Stimulated activated CD4-positive, alpha-beta T cell treated with anti-CD3 and anti-CD28 coated beads, Interleukin-1b, Interleukin-23, amount 100 ng/mL, for 24 hours (primary cell): ENCODE data around the gene SCTR.

ENCODE experiments used
- DNase-seq, 4 experiments: peaks; one replicate each; pipeline ENCODE4 v3.0.0-alpha.2; 2020; ENCODE audit warnings: low read depth in 4 of 4, low spot score in 1 of 4

SCTR gene

GRCh38 chr2:119523952-119524694 lies at the start of gene SCTR:
Gene SCTR (minus strand): TSS chr2:119524483. CDS start chr2:119524226, 257 bp downstream.
- DNase-seq = no peak

DNA sequence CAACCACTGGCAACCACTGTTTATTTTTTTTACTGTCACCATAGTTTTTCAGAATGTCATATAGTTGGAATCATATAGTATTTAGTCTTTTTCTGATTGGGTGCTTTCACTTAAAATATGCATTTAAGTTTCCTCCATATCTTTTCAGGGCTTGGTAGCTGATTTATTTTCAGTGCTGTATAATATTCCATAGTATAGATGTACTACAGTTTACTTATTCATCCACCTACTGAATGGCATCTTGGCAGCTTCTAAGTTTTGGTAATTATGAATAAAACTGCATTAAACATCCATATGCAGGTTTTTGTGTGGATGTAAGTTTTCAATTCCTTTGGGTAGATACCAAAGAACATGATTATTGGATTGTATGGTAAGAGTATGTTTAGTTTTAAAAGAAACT lies 43.0 kb upstream of the SCTR start:
- DNase-seq = no peak

GRCh38 chr2:119565481-119565880 lies 41.2 kb upstream of the SCTR start:
- DNase-seq = no peak

- no peak for DNase-seq
Observed at GRCh38 chr2:119553687-119554344, 29.5 kb upstream of the SCTR start.

DNA sequence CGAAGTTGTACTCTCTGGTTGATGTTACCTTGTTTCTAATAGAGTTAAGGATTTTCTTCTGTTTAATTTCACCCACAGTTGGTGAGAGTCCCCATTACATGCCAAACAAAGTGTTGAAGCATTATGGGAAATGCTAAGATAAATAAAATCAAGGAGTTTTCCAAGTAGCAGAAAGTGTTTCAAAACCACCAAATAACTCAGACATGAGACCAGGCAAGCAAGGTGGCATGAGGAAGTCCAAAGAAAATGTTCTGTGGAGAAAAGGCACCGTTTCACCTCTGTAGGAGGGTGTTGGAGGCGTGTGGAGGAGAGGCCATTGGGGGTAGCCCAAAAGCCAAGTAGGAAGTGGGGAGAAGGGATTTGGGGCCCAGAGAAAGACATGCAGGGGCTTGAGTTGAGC lies 28.6 kb upstream of the SCTR start:
- DNase-seq = no peak

DNA sequence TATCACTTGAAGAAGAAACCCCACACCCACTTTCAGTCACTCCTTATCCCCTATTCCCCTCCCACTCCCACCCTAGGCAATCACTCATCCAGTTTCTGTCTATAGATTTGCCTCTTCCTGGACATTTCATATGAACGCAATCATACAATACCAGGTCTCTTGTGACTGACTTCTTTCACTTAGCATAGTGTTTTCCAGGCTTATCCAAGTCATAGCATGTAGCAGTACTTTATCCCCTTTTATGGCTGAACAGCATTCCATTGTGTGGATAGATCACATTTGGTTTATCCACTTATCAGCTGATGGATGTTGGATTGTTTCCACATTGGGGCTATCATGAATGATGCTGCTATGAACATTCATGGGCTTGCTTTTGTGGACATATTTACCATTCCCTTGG lies 26.6 kb upstream of the SCTR start:
- DNase-seq = no peak

DNA sequence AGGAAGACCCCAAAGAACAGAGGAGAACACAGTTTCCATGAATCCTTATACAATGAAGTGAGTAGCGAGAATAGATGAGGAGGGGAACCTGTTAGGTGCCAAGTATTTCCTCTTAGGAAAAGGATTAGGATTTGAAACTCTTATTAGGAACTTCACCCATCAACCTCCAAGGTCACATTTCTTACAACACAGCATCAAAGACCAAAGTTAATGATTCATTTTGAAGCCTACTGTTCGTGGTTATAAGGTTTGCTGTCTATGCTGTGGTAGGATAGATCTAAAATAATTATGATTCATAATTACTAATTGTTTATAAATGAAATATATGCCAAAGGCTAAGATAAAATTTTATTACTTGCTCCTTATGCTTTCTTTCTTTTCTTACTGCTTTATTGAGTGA lies 26.1 kb upstream of the SCTR start:
- no peak for DNase-seq

GRCh38 chr2:119549241-119549640 lies 25.0 kb upstream of the SCTR start:
- DNase-seq = no peak

- no peak for DNase-seq
Observed at GRCh38 chr2:119548516-119549120, 24.3 kb upstream of the SCTR start.

- no peak for DNase-seq
Observed at GRCh38 chr2:119546447-119546767, 22.1 kb upstream of the SCTR start.

- no peak for DNase-seq
Observed at GRCh38 chr2:119545754-119546446, 21.6 kb upstream of the SCTR start.

- DNase-seq = no peak
Observed at GRCh38 chr2:119544939-119545475, 20.7 kb upstream of the SCTR start.

GRCh38 chr2:119544075-119544938 lies 20.0 kb upstream of the SCTR start, which contains the start of gene CFAP221:
Gene CFAP221 (plus strand): TSS chr2:119544449. CDS start chr2:119546132, 1,683 bp downstream.
- DNase-seq = peak in 3 of 4 experiments; percentile 20 to 52 (median 39)

GRCh38 chr2:119541476-119541875 lies 17.2 kb upstream of the SCTR start:
- DNase-seq = no peak

GRCh38 chr2:119537792-119538191 lies 13.5 kb upstream of the SCTR start:
- DNase-seq = no peak

DNA sequence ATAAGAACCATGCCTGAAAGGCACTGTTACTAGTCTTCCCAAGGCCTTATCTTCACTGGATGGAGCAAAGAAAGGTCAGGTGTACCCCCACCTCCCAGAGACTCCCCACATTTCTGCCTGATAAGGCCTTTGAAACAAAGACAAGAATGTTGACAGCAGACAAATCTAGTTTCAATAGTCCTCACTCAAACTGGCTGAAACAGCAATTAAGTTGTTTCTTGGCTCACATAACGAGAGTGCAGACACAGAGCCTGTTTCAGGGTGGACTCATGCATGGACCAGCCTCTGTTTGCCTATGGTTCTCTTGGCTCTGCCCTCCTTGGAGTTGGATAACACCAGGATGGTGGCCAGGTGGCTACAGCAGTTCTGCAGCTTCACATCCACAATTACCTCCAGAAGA lies 12.4 kb upstream of the SCTR start:
- no peak for DNase-seq

GRCh38 chr2:119536211-119536610 lies 11.9 kb upstream of the SCTR start:
- DNase-seq = no peak

- DNase-seq = no peak
Observed at GRCh38 chr2:119533560-119533959, 9.3 kb upstream of the SCTR start.

GRCh38 chr2:119531292-119531691 lies 7.0 kb upstream of the SCTR start:
- no peak for DNase-seq

DNA sequence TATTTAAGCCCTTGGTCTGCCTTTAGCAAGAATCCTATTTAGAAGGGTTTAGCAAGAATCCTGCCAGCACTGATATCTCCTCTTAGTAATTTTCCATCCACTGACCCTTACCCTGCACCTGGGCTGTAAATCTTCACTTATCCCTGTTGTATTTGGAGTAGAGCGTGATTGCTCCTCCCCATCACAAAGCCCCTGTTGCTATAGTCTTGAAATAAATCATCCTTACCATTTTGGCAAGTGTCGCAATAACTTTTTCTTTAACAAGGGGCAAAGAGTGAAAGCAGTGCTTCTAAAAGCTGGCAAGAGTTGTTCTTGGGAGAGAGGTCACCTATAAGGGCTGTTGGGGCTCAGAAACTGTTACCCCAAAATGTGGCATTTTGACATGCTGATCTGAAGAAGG lies 3.7 kb upstream of the SCTR start:
- no peak for DNase-seq

- no peak for DNase-seq
Observed at GRCh38 chr2:119525614-119526013, 1.3 kb upstream of the SCTR start.
